Measurements from ENCODE around the gene PRR23E. TPM values are rescaled to one million over a fixed set of nuclear protein-coding genes. Genes with fewer than 3 reads are reported as not detected.

The PRR23E gene
- total RNA-seq, 2 experiments from 2014 or later = not detected

DNA sequence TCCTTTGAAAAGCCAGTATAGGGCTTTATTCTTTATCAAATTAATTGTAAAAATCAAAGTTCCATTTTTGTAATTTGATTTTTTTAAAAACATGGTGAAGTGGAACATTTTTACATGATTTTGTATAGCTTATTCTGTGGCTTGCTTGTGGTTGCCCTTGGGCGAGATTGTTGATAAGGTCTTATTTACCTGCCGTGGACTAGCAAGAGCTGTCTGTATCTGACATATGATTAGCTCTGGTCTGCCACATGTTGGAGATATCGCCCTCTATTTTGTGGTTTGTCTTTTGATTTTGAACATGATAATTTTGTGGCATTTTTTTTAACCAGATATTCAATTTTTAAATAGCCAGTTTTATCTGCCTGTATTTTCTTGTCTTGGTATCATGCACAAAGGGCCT is 844 bp downstream of the PRR23E start:
- CTCF ChIA-PET = no interaction called here
- no peak overlapping the region for H3K4me3 Mint-ChIP-seq
- POLR2A ChIA-PET = no interaction called here

DNA sequence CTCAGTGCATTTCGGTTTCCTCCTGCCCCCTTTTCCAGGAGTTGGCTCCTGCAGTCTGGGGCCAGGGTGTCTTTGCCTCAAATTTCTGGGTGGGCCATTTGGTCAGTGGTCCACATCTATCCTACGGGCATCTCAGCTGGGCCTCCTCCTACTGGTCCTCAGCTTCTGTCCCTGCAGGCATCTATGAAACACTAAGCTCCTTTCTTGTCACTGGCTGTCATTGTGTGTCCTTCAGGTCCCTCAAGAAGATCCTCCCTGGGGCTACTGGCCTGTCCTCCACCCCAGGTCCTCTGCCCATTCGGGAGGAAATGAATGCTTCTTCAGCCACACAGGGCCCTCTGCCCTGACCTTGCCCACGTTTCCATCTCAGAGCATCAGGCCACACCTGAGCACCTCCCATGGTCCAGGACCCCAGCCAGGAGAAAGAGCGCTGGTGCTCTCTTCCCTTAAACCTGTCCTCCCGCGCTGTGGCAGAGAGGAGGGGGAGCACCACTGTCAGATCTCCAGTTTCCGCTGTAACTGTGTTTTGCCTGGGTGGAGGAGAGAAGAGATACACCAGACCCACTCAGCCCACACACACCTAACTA is 1.8 kb downstream of the PRR23E start:
- CTCF ChIA-PET = interaction anchor here (0.6 kb wide), 1 partner anchor 382 kb away, joined by 4 read pairs; no protein-coding TSS in a partner anchor
- H3K27ac Mint-ChIP-seq = no peak overlapping the region
- POLR2A ChIA-PET = no interaction called here
- H3K36me3 Mint-ChIP-seq (ENCODE audit: low read depth) = no peaks in the 10 kb centered on the region
- DNase-seq = no peak
- H3K4me3 Mint-ChIP-seq = no peak overlapping the region
- no peaks in the 10 kb centered on the region for H3K9me3 Mint-ChIP-seq (ENCODE audit: low read depth)
- no peaks in the 10 kb centered on the region for H3K27me3 Mint-ChIP-seq
- no peak for ATAC-seq
- H3K4me1 Mint-ChIP-seq = no peaks in the 10 kb centered on the region
- intact Hi-C loops (cut with DNase I, micrococcal nuclease) = no loop called here

More for the DNA sequence above, 844 bp downstream of the PRR23E start:
- Mint-ChIP-seq H3K4me1 (no peaks in the 10 kb centered on the region), H3K9me3 (ENCODE audit: low read depth) (no peaks in the 10 kb centered on the region), H3K27ac (no peak overlapping the region), H3K36me3 (ENCODE audit: low read depth) (no peaks in the 10 kb centered on the region), H3K27me3 (no peaks in the 10 kb centered on the region)
- DNase-seq (no peak), ATAC-seq (no peak)
- intact Hi-C loops (cut with DNase I, micrococcal nuclease) = no loop called here

DNA sequence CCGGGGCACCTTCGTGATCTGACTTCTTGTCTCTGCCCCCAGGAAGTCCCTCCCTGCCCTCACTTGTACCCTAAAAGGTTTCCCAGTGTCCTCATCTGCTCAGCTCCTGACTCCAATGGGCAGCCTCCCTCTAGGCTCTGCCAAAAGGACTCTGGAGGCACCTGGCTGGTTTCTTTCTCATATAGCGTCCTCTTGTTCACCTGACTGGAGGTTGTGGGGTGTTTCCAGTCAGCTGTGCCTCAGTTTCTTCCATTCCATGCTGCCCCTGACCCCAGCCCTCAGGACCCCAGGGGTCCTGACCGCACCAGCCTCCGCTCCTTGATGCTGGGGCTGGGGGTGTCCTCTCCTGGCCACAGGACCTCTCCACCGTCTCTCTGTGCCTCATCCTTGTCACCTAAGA is 2.5 kb downstream of the PRR23E start:
- H3K9me3 Mint-ChIP-seq (ENCODE audit: low read depth) = no peaks in the 10 kb centered on the region
- H3K27ac Mint-ChIP-seq = no peak overlapping the region
- ChIA-PET CTCF (no interaction called here), POLR2A (no interaction called here)
- intact Hi-C loops (cut with DNase I, micrococcal nuclease) = no loop called here
- DNase-seq (no peak), ATAC-seq (no peak)
- no peaks in the 10 kb centered on the region for H3K27me3 Mint-ChIP-seq
- H3K4me3 Mint-ChIP-seq = no peak overlapping the region
- no peaks in the 10 kb centered on the region for H3K36me3 Mint-ChIP-seq (ENCODE audit: low read depth)
- H3K4me1 Mint-ChIP-seq = no peaks in the 10 kb centered on the region

DNA sequence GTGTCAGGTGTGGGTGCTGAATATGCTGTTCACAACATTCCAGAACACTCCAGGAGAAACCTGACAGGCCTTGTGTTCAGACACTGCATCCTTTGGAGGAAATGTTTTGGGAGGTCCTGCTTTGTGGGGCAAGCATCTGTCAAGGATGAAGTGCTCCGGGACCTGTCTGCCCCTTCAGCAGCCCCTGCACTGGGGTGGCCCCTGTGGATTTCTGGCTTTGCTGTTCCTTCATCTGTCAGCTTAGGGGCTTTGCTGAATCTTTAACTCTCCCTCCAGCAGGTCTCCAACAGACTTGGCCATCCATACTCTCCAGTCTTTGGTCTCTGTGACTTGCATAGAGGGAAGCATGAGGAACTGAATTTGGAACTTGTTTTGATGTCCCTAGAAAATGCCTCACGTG is 3.1 kb downstream of the PRR23E start:
- no peaks in the 10 kb centered on the region for H3K36me3 Mint-ChIP-seq (ENCODE audit: low read depth)
- ChIA-PET POLR2A (no interaction called here), CTCF (no interaction called here)
- no peaks in the 10 kb centered on the region for H3K27me3 Mint-ChIP-seq
- no peak for DNase-seq
- H3K4me3 Mint-ChIP-seq = no peak overlapping the region
- no peak for ATAC-seq
- intact Hi-C loops (cut with DNase I, micrococcal nuclease) = no loop called here
- no peaks in the 10 kb centered on the region for H3K4me1 Mint-ChIP-seq
- H3K27ac Mint-ChIP-seq = no peak overlapping the region
- no peaks in the 10 kb centered on the region for H3K9me3 Mint-ChIP-seq (ENCODE audit: low read depth)

DNA sequence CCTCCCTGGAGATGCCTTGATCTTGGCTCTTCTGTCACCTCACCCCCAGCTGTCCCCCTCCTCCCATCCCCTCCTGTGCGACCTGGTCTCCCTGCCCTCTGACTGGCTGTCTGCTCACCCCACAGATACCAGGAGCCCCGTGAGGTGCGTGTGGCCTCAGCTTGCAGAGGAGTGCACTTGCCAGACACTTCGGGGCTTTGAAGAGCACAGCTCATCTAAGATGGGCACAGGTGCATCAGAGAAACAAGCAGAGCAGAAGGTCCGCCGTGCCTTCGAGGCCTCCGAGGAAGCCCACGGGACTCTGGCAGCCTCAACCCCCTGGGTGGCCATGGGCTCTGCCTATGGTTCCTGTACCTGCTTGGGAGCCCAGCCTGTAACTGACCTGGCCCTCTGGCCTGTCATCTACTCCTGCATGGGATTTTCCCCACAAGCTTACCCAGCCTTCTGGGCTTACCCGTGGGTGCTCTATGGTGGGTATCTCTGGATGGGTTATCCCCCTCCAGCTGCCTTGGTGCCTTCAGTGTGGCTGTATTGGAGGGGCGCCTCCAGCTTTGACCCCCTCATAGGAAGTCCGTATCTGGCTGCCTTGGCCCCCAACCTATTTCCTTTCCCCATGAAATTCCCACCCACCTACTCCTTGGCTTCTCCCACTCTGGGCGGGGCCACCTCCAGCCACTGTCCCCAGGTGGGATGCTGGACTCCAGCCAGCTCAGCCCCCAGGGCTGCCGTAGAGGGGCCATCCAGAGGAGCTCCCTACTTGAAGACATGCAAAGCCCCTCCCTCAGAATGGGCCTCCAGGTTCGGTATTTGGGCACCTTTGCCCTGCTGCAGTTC is 3.8 kb downstream of the PRR23E start:
- POLR2A ChIA-PET = no interaction called here
- intact Hi-C loops (cut with DNase I, micrococcal nuclease) = no loop called here
- Mint-ChIP-seq H3K4me3 (no peak overlapping the region), H3K27ac (no peak overlapping the region), H3K9me3 (ENCODE audit: low read depth) (no peaks in the 10 kb centered on the region), H3K4me1 (no peaks in the 10 kb centered on the region), H3K36me3 (ENCODE audit: low read depth) (no peaks in the 10 kb centered on the region), H3K27me3 (no peaks in the 10 kb centered on the region)
- ATAC-seq = no peak
- no peak for DNase-seq
- CTCF ChIA-PET = no interaction called here

DNA sequence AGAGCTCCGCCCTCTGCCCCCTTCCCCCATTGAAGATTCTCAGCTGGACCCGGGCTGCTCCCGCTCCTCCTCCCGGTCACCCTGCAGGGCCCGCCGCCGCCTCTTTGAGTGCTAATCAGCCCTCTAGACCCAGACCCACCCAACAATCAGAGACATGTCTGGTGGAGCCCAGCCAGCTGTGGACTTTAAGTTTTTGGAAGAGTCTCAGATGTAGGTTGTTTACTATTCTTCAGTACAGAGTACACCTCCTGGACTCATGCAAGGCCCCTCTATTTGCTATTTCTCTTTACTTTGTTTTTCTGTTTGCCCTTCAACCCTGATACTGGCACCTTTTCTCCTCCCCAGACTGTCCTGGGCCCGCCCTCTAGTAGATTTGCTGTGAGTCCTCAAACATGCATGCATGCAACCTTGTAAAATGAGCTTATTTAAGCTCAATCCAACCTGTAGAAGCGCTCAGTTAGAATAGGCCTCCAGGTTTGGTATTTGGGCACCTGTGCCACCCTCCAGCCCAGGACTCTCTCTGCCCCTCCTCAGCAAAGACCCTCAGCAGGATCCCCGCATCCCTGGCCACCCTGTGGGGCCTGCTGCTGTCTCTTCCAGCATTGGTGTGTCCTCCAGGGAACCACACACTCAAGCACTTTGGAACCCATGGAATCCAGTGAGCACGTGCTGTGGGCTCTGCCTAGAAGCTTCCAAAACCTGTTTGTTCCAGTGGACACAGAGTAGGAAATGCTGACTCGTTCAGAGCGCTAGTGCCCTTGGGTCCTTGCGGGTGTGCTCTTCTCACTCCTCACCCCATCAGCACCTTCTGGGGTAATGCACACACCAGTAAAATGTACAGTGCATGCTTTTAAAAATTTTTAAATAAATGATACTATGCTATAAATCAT is 4.6 kb downstream of the PRR23E start:
- no peak for DNase-seq
- CTCF ChIA-PET = no interaction called here
- Mint-ChIP-seq H3K27ac (no peak overlapping the region), H3K27me3 (no peaks in the 10 kb centered on the region), H3K4me1 (no peaks in the 10 kb centered on the region), H3K9me3 (ENCODE audit: low read depth) (peaks cover 3% of the 10 kb centered on the region), H3K4me3 (no peak overlapping the region), H3K36me3 (ENCODE audit: low read depth) (no peaks in the 10 kb centered on the region)
- intact Hi-C loops (cut with DNase I, micrococcal nuclease) = no loop called here
- no peak for ATAC-seq
- POLR2A ChIA-PET = no interaction called here

DNA sequence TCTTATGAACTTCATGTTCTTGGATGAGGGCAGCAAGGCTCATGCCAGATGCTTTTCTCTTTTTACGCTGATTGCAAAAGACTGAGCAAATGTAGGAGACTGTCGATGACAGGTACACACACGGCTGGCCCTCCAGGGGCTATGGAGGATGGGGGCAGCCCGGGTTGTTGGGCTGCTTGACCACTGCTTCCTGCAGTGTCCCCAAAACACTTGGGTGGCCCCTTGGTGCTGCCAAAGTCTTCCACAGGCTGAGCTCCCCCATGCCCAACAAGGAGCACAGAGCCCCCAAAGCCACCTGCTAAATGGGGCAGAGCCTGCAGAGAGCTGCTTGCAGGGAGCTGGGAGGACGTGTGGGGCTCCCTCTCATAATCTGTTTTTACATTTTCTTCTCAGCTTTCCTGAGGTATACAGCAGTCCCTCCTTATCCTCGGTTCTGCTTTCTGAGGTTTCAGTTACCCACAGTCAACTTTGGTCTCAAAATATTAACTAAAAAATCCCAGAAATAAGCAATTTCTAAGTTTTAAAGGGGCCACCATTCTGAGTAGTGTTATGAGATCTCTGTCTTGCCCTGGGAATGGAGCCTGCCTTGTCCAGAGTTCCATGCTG is 7.3 kb downstream of the PRR23E start:
- intact Hi-C loops (cut with DNase I, micrococcal nuclease) = no loop called here
- ChIA-PET CTCF (no interaction called here), POLR2A (no interaction called here)
- Mint-ChIP-seq H3K36me3 (ENCODE audit: low read depth) (no peaks in the 10 kb centered on the region), H3K27me3 (no peaks in the 10 kb centered on the region), H3K9me3 (ENCODE audit: low read depth) (peaks cover 7% of the 10 kb centered on the region), H3K4me1 (no peaks in the 10 kb centered on the region), H3K4me3 (no peak overlapping the region), H3K27ac (no peak overlapping the region)
- DNase-seq (no peak), ATAC-seq (no peak)

DNA sequence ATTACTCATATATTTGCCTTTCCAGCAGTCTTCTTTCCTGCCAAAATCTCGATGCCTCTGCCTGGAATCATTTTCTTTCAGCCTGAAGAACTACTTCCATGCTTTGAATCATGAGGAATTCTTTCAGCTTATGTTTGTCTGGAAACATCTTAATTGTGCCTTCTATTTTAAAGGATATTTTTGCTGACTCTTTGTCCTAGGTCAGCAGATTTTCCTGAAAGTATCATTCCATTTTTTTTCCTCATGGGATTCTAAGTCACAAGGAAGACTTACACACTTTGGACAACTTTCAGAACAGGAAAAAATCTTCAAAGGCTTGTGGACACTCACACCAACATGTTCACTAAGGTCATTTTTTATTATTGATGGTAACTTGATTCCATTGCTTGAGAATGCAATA is 10.1 kb downstream of the PRR23E start:
- POLR2A ChIA-PET = no interaction called here

DNA sequence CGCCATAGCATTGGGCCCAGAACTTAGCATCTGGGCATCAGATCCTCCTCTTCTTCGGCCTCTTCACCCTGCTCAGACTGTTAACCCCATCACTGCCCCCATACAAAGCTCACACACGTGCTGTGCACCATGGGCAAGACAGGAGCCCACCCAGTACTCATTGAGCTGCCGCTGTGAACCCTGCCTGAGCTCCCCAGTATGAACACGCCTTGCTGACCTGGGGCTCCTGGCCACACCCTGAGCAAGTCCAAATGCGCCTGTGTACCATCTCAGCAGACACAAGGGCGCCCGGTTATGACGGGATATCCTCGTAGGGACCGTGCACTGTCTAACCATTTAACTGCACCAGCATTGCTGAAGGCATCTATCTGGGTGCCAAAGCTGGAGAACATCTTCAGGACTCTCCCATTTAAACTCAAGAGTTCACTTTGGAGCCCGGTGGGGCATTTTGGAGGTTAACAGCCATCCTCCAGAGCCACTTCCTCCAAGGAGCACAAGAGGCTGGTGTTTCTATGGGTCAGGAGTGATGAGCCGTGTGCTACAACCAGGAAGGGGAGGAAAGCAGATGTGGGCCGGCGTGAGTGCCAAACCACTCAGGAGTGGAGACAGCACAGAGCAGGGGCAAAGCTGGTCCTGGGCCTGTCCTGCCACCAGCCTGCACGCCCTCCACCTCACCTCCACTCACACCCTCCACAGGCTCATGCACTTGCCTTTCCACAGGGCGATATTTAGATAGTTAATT is 12.1 kb downstream of the PRR23E start:
- Mint-ChIP-seq H3K36me3 (ENCODE audit: low read depth) (no peaks in the 10 kb centered on the region), H3K27me3 (no peaks in the 10 kb centered on the region), H3K4me3 (no peak overlapping the region), H3K27ac (no peak overlapping the region), H3K9me3 (ENCODE audit: low read depth) (peaks cover 7% of the 10 kb centered on the region), H3K4me1 (no peaks in the 10 kb centered on the region)
- intact Hi-C loops (cut with DNase I, micrococcal nuclease) = no loop called here
- no peak for ATAC-seq
- POLR2A ChIA-PET = no interaction called here
- DNase-seq = no peak
- CTCF ChIA-PET = no interaction called here

More for the DNA sequence above, 10.1 kb downstream of the PRR23E start:
- H3K27ac Mint-ChIP-seq = no peak overlapping the region
- ATAC-seq (no peak), DNase-seq (no peak)
- no peak overlapping the region for H3K4me3 Mint-ChIP-seq
- no peaks in the 10 kb centered on the region for H3K27me3 Mint-ChIP-seq
- CTCF ChIA-PET = no interaction called here
- no peaks in the 10 kb centered on the region for H3K36me3 Mint-ChIP-seq (ENCODE audit: low read depth)
- intact Hi-C loops (cut with DNase I, micrococcal nuclease) = no loop called here
- peaks cover 7% of the 10 kb centered on the region for H3K9me3 Mint-ChIP-seq (ENCODE audit: low read depth)
- H3K4me1 Mint-ChIP-seq = no peaks in the 10 kb centered on the region

DNA sequence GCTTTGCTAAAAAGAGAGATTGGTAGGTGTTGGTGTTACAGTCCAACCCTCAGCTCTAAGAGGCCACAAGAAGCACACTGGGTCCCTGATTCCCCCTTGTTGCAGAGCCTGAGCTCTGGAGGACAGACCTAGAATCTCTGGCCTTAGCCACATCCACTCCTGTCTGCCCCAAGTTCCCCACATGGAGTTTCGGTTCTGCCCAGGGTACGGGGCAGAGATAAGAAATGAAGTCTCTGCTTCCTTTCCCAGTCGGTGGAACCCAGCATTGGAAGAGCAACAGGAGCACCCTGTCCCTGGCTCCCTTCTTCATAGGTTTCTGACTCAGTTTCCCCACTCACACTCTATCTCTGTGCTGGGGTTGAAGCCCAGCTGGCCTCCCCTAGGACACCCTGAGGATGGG is 13.2 kb downstream of the PRR23E start:
- DNase-seq (no peak), ATAC-seq (no peak)
- H3K27ac Mint-ChIP-seq = no peak overlapping the region
- H3K4me1 Mint-ChIP-seq = no peaks in the 10 kb centered on the region
- intact Hi-C loops (cut with DNase I, micrococcal nuclease) = no loop called here
- peaks cover 7% of the 10 kb centered on the region for H3K9me3 Mint-ChIP-seq (ENCODE audit: low read depth)
- POLR2A ChIA-PET = no interaction called here
- no peaks in the 10 kb centered on the region for H3K27me3 Mint-ChIP-seq
- no peaks in the 10 kb centered on the region for H3K36me3 Mint-ChIP-seq (ENCODE audit: low read depth)
- CTCF ChIA-PET = interaction anchor here (0.7 kb wide), 1 partner anchor 114 kb away, joined by 3 read pairs; no protein-coding TSS in a partner anchor
- no peak overlapping the region for H3K4me3 Mint-ChIP-seq
